Measurements from ENCODE around the gene CAPN11.
"Not testable (repeated sequence)": the region's sequence is repeated elsewhere in the genome, so short reads cannot be mapped to it uniquely, and the experiment has no call there.

Gene CAPN11

GRCh38 chr6:44230034-44230675 is 71.5 kb downstream of the CAPN11 start:
- no peak for FAIRE-seq

DNA sequence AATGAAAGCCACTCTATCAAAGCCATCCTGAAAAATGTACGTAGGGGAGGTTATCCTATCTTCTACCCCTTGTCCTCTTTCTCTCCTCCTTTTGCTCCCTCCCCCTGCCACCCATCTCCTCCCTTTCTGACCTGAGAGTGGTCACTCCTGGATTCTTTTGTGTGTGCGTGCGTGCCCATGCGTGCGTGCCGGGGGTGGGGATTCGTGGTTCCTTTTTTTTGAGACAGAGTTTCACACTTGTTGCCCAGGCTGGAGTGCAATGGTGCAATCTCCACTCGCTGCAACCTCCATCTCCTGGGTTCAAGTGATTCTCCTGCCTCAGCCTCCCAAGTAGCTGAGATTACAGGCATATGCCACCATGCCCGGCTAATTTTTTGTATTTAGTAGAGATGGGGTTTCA is 72.8 kb downstream of the CAPN11 start:
- not testable (repeated sequence) for FAIRE-seq

DNA sequence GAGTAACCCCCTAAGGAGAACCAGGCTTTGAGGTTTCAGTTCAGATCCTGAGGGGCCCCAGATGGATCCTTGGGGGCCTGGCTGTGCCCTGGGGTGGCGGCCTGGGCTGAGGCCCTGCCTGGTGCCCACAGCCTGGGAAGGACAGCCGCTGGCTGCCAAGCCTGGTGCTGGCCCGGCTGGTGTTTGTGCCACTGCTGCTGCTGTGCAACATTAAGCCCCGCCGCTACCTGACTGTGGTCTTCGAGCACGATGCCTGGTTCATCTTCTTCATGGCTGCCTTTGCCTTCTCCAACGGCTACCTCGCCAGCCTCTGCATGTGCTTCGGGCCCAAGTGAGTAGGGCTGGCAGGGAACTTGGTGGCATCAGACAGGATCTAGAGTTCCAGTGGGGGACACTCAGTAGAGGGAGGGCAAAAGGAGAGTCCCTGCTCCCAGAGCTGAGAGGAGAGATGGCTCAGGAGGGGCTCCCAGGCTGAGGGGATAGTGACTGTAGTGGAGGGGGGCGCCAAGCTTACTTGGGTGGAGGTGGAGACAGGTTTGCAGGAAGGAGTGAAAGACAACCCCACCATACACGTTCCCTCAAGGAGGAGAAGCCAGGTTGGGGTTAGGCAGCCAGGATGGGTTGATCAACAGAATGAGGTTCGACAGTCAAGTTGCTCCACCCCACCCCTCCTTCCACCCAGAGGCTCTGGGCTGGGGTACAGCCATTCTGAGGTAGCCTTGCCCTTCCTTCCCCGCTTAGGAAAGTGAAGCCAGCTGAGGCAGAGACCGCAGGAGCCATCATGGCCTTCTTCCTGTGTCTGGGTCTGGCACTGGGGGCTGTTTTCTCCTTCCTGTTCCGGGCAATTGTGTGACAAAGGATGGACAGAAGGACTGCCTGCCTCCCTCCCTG is 74.3 kb downstream of the CAPN11 start:
- FAIRE-seq, result no peak

- no peak for FAIRE-seq
These were observed 75.0 kb downstream of the CAPN11 start for GRCh38 chr6:44233567-44234100.

All from TTC549 (cell line).